Upper lobe of left lung (tissue), 4 donors: ENCODE results near the gene KCNJ11.

ENCODE experiments used
- CTCF ChIP-seq, 6 experiments: fragments of 450-650 bp in 4 of 6; fragments of 200-600 bp in 2 of 6; sonication (generic) in 2 of 6; IDR thresholded peaks; one replicate each; pipeline ENCODE4 v1.5.1; 2016 to 2019; ENCODE audit warnings: antibody characterized with exemption in 6 of 6
- EP300 ChIP-seq, 4 donors: sonication (generic); formaldehyde crosslinking; IDR thresholded peaks; one replicate each; pipeline ENCODE4 v1.5.1; 2017; ENCODE audit warnings: antibody characterized with exemption in 4 of 4, control low read depth in 2 of 4
- POLR2A ChIP-seq, 4 donors: fragments of 450-650 bp; IDR thresholded peaks; one replicate each; pipeline ENCODE4 v1.5.1; 2016 to 2017; ENCODE audit warnings: antibody characterized with exemption in 4 of 4, mild to moderate bottlenecking in 2 of 4
- POLR2AphosphoS5 ChIP-seq, 2 donors: sonication (generic); formaldehyde crosslinking; IDR thresholded peaks; one replicate each; pipeline ENCODE4 v1.5.1; 2017; ENCODE audit warnings: antibody characterized with exemption in 2 of 2

DNA sequence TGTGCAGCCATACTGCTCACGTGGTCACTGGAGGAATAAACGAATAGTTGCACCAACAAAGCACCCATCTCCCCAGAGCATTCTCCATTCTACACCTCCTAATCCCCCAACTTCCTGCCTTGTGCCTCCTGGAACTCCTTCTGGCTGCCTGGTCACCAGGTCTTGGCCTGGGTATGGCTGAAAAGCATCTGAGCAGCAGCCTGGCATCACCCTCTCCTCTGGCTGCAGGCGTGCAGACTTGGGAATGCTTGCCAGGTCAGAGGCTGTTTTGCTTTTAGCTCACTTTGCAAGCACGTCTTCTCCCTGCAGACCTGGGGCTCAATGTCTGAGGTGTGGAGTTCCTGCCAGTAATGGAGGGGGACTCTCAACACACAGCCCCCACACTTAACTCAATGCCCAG, 33.3 kb upstream of the KCNJ11 start:
- TF ChIP-seq CTCF (IDR thresholded peaks at IDR 0.05) (no peak), POLR2A (IDR thresholded peaks at IDR 0.05) (no peak), POLR2AphosphoS5 (IDR thresholded peaks at IDR 0.05) (no peak), EP300 (IDR thresholded peaks at IDR 0.05) (no peak)
